ENCODE results near the gene PVALEF.
"Not testable (repeated sequence)": the region's sequence is repeated elsewhere in the genome, so short reads cannot be mapped to it uniquely, and the experiment has no call there.

The PVALEF gene

DNA sequence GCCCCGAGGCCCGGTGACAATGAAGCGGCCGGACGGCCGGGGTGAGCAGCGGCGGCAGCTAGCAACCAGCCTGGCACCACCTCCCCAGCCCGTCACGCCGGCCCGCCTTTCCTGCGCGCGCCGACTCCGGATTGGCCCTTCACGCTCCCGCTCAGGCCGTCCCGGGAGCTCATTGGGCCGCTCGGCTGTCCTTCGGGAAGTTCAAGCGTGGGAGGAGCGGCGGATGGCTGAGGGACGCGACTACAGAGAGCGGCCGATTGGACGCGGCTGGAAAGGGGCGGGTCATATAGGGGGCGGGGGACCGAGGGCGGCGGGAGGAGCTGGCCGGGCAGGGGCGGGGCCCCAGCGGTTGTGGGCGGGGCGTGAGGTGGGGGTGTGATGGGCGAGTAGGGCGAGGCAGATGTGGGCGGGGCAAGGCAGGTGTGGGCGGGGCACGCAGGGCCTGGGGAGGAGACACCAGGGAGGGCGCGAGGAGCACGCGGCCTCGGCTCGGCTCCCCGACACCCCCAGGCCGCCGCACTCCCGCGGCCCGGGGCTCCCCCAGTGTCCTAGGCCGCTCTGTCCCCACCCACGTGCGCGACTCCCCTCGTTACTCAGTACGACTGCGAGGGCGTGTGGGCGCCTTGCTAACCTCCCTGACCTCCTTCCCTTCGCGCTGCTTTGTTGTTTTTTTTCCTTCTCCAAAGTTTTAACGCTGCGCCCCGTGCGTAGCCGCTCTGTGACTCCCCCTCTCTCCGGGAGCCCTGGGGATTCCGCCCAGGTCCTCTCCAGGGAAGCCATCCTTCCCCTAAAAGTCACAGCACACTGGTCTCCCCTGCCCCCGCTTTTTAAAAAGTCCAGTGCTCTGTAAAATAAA, 57.8 kb downstream of the PVALEF start, which contains the start of gene CEP131:
Gene CEP131, minus strand, starts transcription at position 60 of the 856 bp plus-strand sequence. CDS start 2,909 bp downstream, outside the sequence.
- DNase-seq: peak; percentile 100

DNA sequence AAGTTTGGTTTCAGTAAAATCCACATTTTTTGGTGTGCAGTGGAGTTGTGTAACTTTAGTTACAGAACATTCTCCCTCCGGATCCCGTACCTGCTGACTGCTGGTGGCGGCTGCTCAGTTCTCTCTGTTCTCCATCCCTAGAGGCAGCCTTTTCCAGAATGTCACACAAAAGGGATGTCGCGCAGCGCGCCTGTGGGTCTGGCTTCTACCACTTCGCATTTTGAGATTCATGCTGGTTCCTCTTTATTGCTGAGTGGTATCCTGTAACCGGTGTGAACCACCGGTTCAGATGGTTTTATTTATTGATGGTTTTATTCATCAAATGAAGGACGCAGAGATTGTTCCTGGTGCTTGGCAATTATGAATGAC, 58.4 kb downstream of the PVALEF start:
- DNase-seq: peak; percentile 57

DNA sequence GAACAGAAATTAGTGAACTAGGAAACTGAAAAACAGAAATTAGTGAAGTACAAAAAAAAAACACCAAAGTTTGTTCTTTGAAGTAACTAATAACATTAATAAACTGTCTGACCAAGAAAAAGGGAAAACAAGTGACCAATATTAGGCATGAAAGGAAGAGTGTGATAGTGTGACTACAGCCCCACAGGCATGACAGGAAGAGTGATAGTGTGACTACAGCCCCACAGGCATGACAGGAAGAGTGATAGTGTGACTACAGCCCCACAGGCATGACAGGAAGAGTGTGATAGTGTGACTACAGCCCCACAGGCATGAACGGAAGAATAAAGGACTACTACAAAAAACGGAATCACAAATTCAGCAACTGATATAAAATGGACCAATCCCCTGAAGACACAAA, 62.3 kb downstream of the PVALEF start:
- DNase-seq: not testable (repeated sequence)

DNA sequence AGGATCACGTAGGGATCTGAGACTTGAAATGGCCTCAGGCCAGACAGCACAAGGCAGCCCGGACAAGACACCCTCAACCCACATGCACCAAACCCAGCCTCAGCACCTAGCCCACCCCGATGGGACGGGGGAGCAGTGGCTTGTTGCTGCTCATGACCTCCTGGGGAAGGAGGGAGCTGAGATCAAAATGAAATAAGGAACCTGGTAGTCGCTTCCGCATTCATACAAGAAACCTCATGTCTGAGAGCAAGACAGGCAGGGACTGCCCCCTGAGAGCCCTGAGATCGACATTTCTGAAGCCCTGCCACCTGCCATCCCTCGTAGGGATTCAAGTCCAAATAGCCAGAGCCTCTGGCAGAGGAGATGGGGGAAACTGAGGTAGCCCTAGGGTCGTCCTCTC, 63.1 kb downstream of the PVALEF start:
- no peak for DNase-seq

DNA sequence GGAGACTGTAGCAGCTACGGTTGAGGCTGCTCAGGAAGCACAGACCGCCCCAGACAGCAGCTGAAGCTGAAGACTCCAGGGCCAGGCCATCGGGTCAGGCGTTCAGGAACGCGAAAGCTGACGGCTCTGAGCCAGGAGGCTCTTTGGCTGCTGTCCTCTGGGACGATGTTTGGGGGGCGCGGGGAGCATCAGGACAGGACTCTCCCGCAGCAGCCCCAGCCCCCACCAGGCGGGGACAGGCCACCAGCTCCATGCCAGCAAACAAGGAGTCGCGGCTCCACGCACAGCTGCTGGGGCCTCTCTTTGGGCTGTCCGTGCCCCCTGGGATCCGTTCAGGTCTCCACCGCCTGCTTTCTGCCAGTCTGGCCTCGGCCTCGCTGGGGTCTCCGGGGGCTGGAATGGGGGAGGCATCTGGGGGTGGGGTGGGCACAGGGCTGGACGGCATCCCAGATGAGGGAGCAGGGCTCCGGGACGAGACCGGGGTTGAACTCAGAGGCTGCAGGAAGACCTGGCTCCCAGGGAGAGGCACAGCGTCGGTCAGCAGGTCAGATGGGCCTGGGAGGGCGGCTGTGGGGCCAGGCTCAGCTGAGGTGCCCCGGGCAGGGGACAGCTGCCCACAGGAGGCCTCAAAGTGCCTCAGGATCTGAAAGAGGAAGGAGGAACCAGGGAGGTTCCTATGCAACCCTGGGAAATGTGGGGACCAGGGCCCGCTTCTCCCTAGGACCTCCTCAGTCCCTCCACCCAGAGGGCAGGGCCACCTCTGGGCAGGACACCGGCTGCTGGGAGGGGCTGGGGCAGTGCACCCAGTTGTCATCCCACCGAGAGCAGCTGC, 63.7 kb downstream of the PVALEF start:
- DNase-seq: no peak

DNA sequence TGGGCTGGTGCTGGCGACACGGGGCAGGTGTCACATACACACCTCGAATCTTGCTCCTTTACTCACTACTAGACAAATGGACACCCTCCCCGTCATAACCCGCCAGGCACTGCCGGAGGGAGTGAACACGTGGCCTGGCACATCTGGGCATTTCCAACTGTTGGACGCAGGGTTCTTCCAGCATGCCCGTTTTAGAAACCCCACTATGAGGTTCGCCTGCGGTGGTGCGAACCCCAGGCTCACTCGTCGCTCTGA, 64.3 kb downstream of the PVALEF start:
- DNase-seq: no peak

DNA sequence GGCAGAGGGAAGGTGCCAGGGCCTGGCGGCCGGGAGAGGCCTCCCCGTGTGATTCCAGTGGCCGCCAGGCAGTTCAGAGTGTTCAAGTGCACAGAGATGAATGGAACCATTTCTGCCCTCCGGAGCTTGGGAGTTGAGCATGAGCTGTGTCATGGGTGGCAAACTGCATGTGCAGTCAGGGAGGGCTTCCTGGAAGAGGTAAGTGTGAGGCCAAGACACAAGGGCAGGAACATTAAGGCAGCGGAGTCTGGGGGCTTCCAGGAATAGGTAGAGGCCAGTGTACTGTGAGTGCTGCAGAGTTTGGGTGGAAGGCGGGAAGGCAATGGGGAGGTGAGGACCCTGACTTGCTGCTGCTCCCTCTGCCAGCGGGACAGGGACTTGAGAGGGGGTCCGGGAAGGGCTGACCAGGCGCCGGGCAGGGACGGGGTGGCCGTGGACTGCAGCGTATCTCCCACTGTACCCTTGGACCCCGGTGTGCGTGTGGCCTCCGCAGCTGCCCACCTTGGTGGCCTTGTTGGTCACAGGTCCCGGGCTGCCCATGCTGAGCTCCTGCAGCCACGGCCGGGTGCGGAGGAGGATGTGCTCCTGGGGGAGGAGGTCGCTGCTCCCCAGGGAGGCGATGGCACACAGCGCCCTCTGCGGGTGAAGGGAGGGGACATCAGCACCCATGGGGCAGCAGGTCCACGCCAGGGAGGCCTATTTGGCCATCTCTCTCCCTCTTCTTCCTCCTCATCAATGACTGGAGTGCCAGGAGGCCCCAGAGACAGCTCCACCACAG, 64.9 kb downstream of the PVALEF start:
- DNase-seq: no peak

DNA sequence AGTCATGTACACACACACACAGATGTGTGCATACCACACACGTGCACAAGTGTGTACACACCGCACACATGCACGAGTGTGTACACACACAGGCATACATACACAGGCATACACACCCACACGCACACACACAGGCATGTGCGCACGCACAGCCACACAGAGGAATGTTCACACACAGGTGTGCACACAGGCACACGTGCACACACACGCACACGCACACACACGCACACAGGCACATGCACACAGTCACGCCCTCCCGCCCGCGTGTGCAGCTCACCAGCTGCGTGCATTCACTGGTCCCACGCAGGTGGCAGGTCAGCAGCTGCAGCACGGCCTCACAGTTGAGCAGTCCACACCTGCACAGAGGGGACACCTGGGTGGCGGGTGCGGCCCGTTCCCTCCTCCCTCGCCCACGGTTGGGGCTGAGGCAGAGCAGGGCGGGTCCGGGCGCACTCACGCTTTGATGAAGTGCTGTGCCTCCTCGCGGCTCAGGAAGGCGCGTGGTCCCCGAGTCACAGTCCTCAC, 65.9 kb downstream of the PVALEF start:
- no peak for DNase-seq

DNA sequence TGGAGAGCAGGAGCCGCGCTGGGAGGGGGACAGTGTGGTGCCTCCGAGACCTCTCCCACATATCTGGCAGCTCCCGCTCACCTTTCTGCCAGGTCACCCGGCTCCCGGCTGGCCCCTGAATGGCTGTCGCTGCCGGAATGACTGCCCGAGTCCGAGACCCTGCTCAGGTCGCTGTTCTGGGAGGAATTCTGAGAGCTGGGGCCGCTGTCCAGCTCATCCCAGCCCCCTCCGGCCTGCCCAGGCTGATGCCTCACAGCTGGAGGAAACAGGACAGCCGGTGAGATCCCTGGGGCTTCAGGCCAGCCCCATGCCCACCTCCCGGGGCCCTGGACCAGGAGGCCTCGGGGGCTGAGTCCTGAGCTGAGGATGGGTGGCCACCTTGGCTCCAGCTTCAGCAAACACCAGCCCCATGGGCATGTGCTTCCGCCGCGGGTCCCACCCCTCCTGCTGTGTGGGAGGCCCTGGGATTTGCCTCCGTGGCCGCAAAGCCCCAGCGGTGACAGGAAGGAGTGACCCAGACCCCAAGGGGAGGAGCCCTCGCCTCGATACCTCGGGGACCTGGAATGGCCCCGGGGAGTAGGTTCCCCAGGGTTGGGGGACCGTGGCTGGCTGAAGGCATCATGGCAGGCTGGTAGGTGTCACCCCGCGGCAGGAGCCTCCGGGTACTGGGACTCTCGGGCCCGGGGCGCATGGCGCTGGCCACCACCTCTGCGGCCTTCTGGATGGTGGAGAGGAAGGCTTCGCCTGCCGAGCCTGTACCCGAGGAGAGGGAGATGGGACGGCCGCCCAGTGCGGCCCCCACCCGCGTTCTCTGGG, 66.7 kb downstream of the PVALEF start:
- DNase-seq: no peak

All from NCI-H345 (cell line).